HepG2 (cell line): Measurements from ENCODE around the gene CDK10. TPM values are rescaled to one million over a fixed set of nuclear protein-coding genes. Genes with fewer than 3 reads are reported as not detected.
A peak's percentile ranks its signal among the peaks of the same experiment; 100 is the strongest.

Experiments used
- CCAR2 ChIP-seq: fragments of 200-400 bp; formaldehyde crosslinking; optimal IDR thresholded peaks from 2 replicates; pipeline ENCODE3; 2018; ENCODE audit warnings: low read depth, mild to moderate bottlenecking, low read length, moderate library complexity
- DDIT3 ChIP-seq: sonication (generic); formaldehyde crosslinking; IDR thresholded peaks from 2 replicates; pipeline ENCODE4 v1.4.0; 2020; ENCODE audit warnings: mild to moderate bottlenecking, missing genetic modification reagents
- EP300 ChIP-seq, 3 experiments: sonication (generic) in 1 of 3; formaldehyde crosslinking in 1 of 3; IDR thresholded peaks; 2 replicates each; pipeline versions ENCODE4 v1.5.1 to v1.6.1; 2011 to 2020; ENCODE audit warnings: low read depth in 2 of 3, low read length in 2 of 3, borderline replicate concordance in 1 of 3, improper control_type of control experiment in 1 of 3, mild to moderate bottlenecking in 1 of 3, missing genetic modification reagents in 1 of 3, moderate library complexity in 1 of 3
- HES4 ChIP-seq: sonication (generic); formaldehyde crosslinking; IDR thresholded peaks from 2 replicates; pipeline ENCODE4 v1.9.0; 2021; ENCODE audit warnings: mild to moderate bottlenecking, missing genetic modification reagents, borderline replicate concordance
- JDP2 ChIP-seq: sonication (generic); formaldehyde crosslinking; IDR thresholded peaks from 2 replicates; pipeline ENCODE4 v1.8.1; 2022; ENCODE audit warnings: missing genetic modification reagents, borderline replicate concordance
- KLF11 ChIP-seq: IDR thresholded peaks from 2 replicates; pipeline ENCODE4 v1.6.1; 2016; ENCODE audit warnings: missing compliant biosample characterization
- NONO ChIP-seq, 2 experiments: fragments of 450-650 bp in 1 of 2; sonication (generic) in 1 of 2; formaldehyde crosslinking in 1 of 2; IDR thresholded peaks in 1 of 2; conservative IDR thresholded peaks in 1 of 2; 2 replicates each; pipeline versions ENCODE4 v1.6.1 to v1.8.0; 2017 to 2022; ENCODE audit warnings: mild to moderate bottlenecking in 1 of 2, missing genetic modification reagents in 1 of 2, moderate library complexity in 1 of 2
- SIN3B ChIP-seq: fragments of 150-350 bp; IDR thresholded peaks from 2 replicates; pipeline ENCODE4 v1.6.1; 2014; ENCODE audit warnings: low read length
- SPEN ChIP-seq: sonication (generic); formaldehyde crosslinking; IDR thresholded peaks from 2 replicates; pipeline ENCODE4 v1.5.1; 2020; ENCODE audit warnings: low read depth, mild to moderate bottlenecking, missing genetic modification reagents
- ZNF282 ChIP-seq: fragments of 450-650 bp; IDR thresholded peaks from 2 replicates; pipeline ENCODE4 v1.6.1; 2018; ENCODE audit not compliant: partially characterized antibody
- ZNF503 ChIP-seq: sonication (generic); formaldehyde crosslinking; IDR thresholded peaks from 2 replicates; pipeline ENCODE4 v1.4.0; 2020; ENCODE audit warnings: missing genetic modification reagents
- ZNF609 ChIP-seq: sonication (generic); formaldehyde crosslinking; IDR thresholded peaks from 2 replicates; pipeline ENCODE4 v1.4.0; 2020; ENCODE audit warnings: mild to moderate bottlenecking, missing genetic modification reagents, borderline replicate concordance
- ZNF7 ChIP-seq: IDR thresholded peaks from 2 replicates; pipeline ENCODE4 v1.6.1; 2016; ENCODE audit warnings: missing biosample characterization, missing genetic modification reagents
- ZNF75D ChIP-seq: sonication (generic); formaldehyde crosslinking; IDR thresholded peaks from 2 replicates; pipeline ENCODE4 v1.8.1; 2023; ENCODE audit warnings: missing genetic modification reagents, mild to moderate bottlenecking, borderline replicate concordance
- polyA plus RNA-seq, 8 experiments: library from polyadenylated mRNA; depleted of rRNA in 3 of 8; stranded (reverse) in 7 of 8; unstranded in 1 of 8; fragments of >200 nt; fragmentation: Illumina TruSeq in 4 of 8; extraction: Trizol in 4 of 8; gene quantifications; 2 replicates each; pipeline versions ENCODE4 v1.2.1 to v1.2.3, GENCODE V29; 2011 to 2016; ENCODE audit warnings: low read depth in 4 of 8, missing spikeins in 1 of 8, mixed read lengths in 1 of 8; ENCODE audit not compliant: insufficient read depth in 1 of 8
- total RNA-seq, 5 experiments: library from RNA; depleted of rRNA; stranded (reverse); fragments of >200 nt; fragmentation: Illumina TruSeq; extraction: Trizol; gene quantifications; 2 replicates each; pipeline ENCODE4 v1.2.3, GENCODE V29; 2016; ENCODE audit warnings: low read depth in 1 of 5
- TF ChIP-seq, protein P1 (sequence below), 2 experiments: sonication (generic) in 1 of 2; formaldehyde crosslinking in 1 of 2; IDR thresholded peaks; 2 replicates each; pipeline versions ENCODE4 v1.5.1 to v1.6.1; 2011 to 2020; ENCODE audit warnings: borderline replicate concordance in 1 of 2, low read depth in 1 of 2, low read length in 1 of 2, mild to moderate bottlenecking in 1 of 2, missing genetic modification reagents in 1 of 2, moderate library complexity in 1 of 2
- TF ChIP-seq, protein P2 (sequence below): sonication (generic); formaldehyde crosslinking; IDR thresholded peaks from 2 replicates; pipeline ENCODE4 v1.4.0; 2020; ENCODE audit warnings: missing genetic modification reagents

Gene CDK10
- total and polyA plus RNA-seq, 2 of the 13 experiments (the other 11 are each of a cell fraction or from before 2014, with no cell fraction given), result 2.5 to 3.9 TPM

DNA sequence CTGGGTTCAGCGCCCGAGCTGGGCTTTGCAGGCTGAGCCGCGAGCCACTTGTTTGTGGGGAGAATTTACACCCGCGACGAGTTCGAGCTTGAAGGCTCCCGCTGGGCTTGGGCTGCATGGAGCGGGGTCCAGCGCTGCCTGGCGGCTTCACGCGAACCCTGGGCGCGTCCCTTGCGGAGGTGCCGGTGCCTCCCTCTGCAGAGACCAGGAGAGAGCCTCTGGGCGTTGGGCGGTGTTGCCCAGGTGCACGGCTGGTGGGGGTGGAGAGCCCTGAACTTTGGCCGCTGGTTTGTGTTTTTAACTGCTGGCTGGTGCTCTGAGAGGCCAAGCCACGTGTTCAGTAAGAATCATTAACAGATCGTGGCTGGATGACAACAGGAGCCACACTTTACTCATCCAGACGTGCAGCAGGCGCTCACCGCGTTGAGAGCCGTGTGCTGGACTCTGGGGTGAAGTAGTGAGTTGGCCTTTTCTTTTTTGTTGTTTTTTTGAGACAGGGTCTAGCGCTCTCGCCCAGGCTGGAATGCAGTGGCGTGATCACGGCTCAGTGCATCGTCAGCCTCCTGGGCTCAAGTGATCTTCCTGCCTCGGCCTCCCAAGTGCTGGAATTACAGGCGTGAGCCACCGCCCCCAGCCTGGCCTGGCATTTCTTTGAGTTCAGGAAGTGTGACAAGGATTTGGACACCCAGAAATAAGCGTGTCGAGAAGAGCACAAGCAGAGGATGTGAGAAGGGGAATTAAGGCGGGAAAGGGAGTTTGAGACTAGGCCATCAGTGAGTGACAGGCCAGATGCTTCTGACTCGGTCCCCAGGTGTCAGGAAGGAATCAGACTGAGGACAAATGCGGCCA lies 827 bp downstream of the CDK10 start (continued):
- no peak for TF ChIP-seq DDIT3 (CRISPR knock-in tag)
- peak; percentile 98 for TF ChIP-seq KLF11 (CRISPR knock-in tag)
- no peak for TF ChIP-seq NONO (IDR thresholded peaks at IDR 0.05)
- TF ChIP-seq NONO (CRISPR knock-in tag; conservative IDR thresholded peaks at IDR 0.05), result peak; percentile 99
- peak in 1 of 2 experiments; percentile 92; a peak in 3 of 4 replicates for TF ChIP-seq EP300 (IDR thresholded peaks at IDR 0.05; ENCODE audit: low read depth in 2 of 2, low read length in 2 of 2)
- TF ChIP-seq EP300 (CRISPR knock-in tag; IDR thresholded peaks at IDR 0.05; ENCODE audit: borderline replicate concordance), result peak; percentile 86
- peak; percentile 97 for TF ChIP-seq ZNF609 (CRISPR knock-in tag)
- no peak for TF ChIP-seq CCAR2
- no peak for TF ChIP-seq SIN3B
- TF ChIP-seq, protein P1, sequence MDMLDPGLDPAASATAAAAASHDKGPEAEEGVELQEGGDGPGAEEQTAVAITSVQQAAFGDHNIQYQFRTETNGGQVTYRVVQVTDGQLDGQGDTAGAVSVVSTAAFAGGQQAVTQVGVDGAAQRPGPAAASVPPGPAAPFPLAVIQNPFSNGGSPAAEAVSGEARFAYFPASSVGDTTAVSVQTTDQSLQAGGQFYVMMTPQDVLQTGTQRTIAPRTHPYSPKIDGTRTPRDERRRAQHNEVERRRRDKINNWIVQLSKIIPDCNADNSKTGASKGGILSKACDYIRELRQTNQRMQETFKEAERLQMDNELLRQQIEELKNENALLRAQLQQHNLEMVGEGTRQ (IDR thresholded peaks at IDR 0.05; ENCODE audit: low read depth, low read length), result peak; percentile 83
- TF ChIP-seq, protein P1 (CRISPR knock-in tag; IDR thresholded peaks at IDR 0.05; ENCODE audit: borderline replicate concordance), result peak; percentile 91
- TF ChIP-seq, protein P2, sequence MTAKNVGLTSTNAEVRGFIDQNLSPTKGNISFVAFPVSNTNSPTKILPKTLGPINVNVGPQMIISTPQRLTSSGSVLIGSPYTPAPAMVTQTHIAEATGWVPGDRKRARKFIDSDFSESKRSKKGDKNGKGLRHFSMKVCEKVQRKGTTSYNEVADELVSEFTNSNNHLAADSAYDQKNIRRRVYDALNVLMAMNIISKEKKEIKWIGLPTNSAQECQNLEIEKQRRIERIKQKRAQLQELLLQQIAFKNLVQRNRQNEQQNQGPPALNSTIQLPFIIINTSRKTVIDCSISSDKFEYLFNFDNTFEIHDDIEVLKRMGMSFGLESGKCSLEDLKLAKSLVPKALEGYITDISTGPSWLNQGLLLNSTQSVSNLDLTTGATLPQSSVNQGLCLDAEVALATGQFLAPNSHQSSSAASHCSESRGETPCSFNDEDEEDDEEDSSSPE (CRISPR knock-in tag), result peak; percentile 94
- peak; percentile 99 for TF ChIP-seq SPEN (CRISPR knock-in tag)
- TF ChIP-seq ZNF282, result no peak
- peak; percentile 87 for TF ChIP-seq ZNF7 (CRISPR knock-in tag)
- TF ChIP-seq ZNF75D, result no peak
- 0 out of 2 replicates have a peak, but pooled peaks have one; percentile 93 for TF ChIP-seq HES4
- no peak; the same call in 1 of the 2 replicates for TF ChIP-seq JDP2 (CRISPR knock-in tag)
- peak; percentile 97 for TF ChIP-seq ZNF503 (CRISPR knock-in tag)
